Liver (tissue), 9 donors: Measurements from ENCODE around the gene NHSL2. TPM values are rescaled to one million over a fixed set of nuclear protein-coding genes. Genes with fewer than 3 reads are reported as not detected.

Experiments
- DNase-seq: peaks from one replicate; pipeline ENCODE4 v3.0.0-alpha.2; 2017; ENCODE audit warnings: low spot score
- H3K27ac ChIP-seq, 2 donors: one replicate each; pipeline ENCODE4 v1.7.0; 2013; ENCODE audit warnings: inconsistent platforms in 2 of 2, low read length in 2 of 2, control low read depth in 1 of 2, low read depth in 1 of 2, mild to moderate bottlenecking in 1 of 2
- H3K27me3 ChIP-seq, 4 donors: one replicate each; pipeline versions ENCODE4 v1.6.1 to v1.7.0; 2013; ENCODE audit warnings: low read length in 3 of 4, inconsistent platforms in 1 of 4, mild to moderate bottlenecking in 1 of 4, moderate library complexity in 1 of 4; ENCODE audit not compliant: control insufficient read depth in 4 of 4, insufficient read depth in 4 of 4
- H3K36me3 ChIP-seq, 4 donors: one replicate each; pipeline versions ENCODE4 v1.6.1 to v1.7.0; 2013; ENCODE audit warnings: low read length in 3 of 4, mild to moderate bottlenecking in 3 of 4, low read depth in 1 of 4, moderate library complexity in 1 of 4; ENCODE audit not compliant: control insufficient read depth in 4 of 4, insufficient read depth in 3 of 4
- H3K4me1 ChIP-seq, 4 donors: one replicate each; pipeline versions ENCODE4 v1.6.1 to v1.7.0; 2013; ENCODE audit warnings: low read length in 3 of 4, mild to moderate bottlenecking in 3 of 4, moderate library complexity in 1 of 4; ENCODE audit not compliant: control insufficient read depth in 4 of 4, insufficient read depth in 4 of 4
- H3K4me3 ChIP-seq, 3 donors: one replicate each; pipeline versions ENCODE4 v1.6.1 to v1.7.0; 2013; ENCODE audit warnings: low read length in 3 of 3, control low read depth in 1 of 3, low read depth in 1 of 3, mild to moderate bottlenecking in 1 of 3
- H3K9ac ChIP-seq, 2 donors: one replicate each; pipeline ENCODE4 v1.7.0; 2013; ENCODE audit warnings: low read length in 2 of 2, mild to moderate bottlenecking in 2 of 2, moderate library complexity in 2 of 2, control low read depth in 1 of 2, low read depth in 1 of 2
- H3K9me3 ChIP-seq, 4 donors: one replicate each; pipeline versions ENCODE4 v1.6.1 to v1.7.0; 2013; ENCODE audit warnings: low read length in 3 of 4; ENCODE audit not compliant: control insufficient read depth in 4 of 4
- FOXA2 ChIP-seq: IDR thresholded peaks from 2 replicates; pipeline ENCODE4 v1.6.1; 2016; ENCODE audit warnings: antibody characterized with exemption
- GABPA ChIP-seq, 2 donors: IDR thresholded peaks in 1 of 2; conservative IDR thresholded peaks in 1 of 2; 2 replicates each; pipeline ENCODE4 v1.6.1; 2016; ENCODE audit warnings: antibody characterized with exemption in 2 of 2, mild to moderate bottlenecking in 1 of 2, moderate library complexity in 1 of 2
- HNF4A ChIP-seq, 2 donors: conservative IDR thresholded peaks; 2 replicates each; pipeline ENCODE4 v1.6.1; 2016; ENCODE audit warnings: antibody characterized with exemption in 2 of 2, mild to moderate bottlenecking in 2 of 2
- JUND ChIP-seq, 2 donors: IDR thresholded peaks; 2 replicates each; pipeline ENCODE4 v1.6.1; 2016; ENCODE audit warnings: antibody characterized with exemption in 2 of 2
- NR2F2 ChIP-seq: IDR thresholded peaks from 2 replicates; pipeline ENCODE4 v1.6.1; 2016; ENCODE audit warnings: antibody characterized with exemption
- RAD21 ChIP-seq, 2 donors: IDR thresholded peaks; 2 replicates each; pipeline ENCODE4 v1.6.1; 2016; ENCODE audit warnings: antibody characterized with exemption in 2 of 2, mild to moderate bottlenecking in 2 of 2
- SP1 ChIP-seq: IDR thresholded peaks from 2 replicates; pipeline ENCODE4 v1.6.1; 2018; ENCODE audit warnings: antibody characterized with exemption, mild to moderate bottlenecking
- TAF1 ChIP-seq: conservative IDR thresholded peaks from 2 replicates; pipeline ENCODE4 v1.6.1; 2016; ENCODE audit warnings: antibody characterized with exemption, mild to moderate bottlenecking
- YY1 ChIP-seq: IDR thresholded peaks from 2 replicates; pipeline ENCODE4 v1.6.1; 2016; ENCODE audit warnings: antibody characterized with exemption, mild to moderate bottlenecking
- WGBS: extraction: QIAGEN DNeasy Blood & Tissue Kit; methylation state at CpG from one replicate; pipeline ENCODE4 v1.1.7; 2013; 5-methylcytosine and 5-hydroxymethylcytosine counted together
- polyA plus RNA-seq, 2 donors: library from polyadenylated mRNA; stranded (reverse) in 1 of 2; unstranded in 1 of 2; fragments of 200-250 nt in 1 of 2; fragments of >200 nt in 1 of 2; fragmentation: Nextera tagmentation in 1 of 2; extraction: Ambion mirVana in 1 of 2; gene quantifications; one replicate each; pipeline versions ENCODE4 v1.2.1 to v1.2.3, GENCODE V29; 2013 to 2015
- total RNA-seq, 2 donors: library from RNA; depleted of rRNA; stranded (reverse); fragments of >200 nt; gene quantifications; one replicate each; pipeline ENCODE4 v1.2.3, GENCODE V29; 2014
- TF ChIP-seq, protein P1 (sequence below): IDR thresholded peaks from 2 replicates; pipeline ENCODE4 v1.6.1; 2016; ENCODE audit warnings: antibody characterized with exemption, mild to moderate bottlenecking
- TF ChIP-seq, protein P2 (sequence below): fragments of 150-350 bp; IDR thresholded peaks from 2 replicates; pipeline ENCODE4 v1.5.1; 2017; ENCODE audit warnings: improper control_type of control experiment, low read depth, low read length; ENCODE audit not compliant: missing input control
- TF ChIP-seq, protein P3 (sequence below): IDR thresholded peaks from 2 replicates; pipeline ENCODE4 v1.6.1; 2016; ENCODE audit warnings: antibody characterized with exemption
- TF ChIP-seq, protein P4 (sequence below): IDR thresholded peaks from 2 replicates; pipeline ENCODE4 v1.6.1; 2016; ENCODE audit warnings: antibody characterized with exemption
- TF ChIP-seq, protein P5 (sequence below): IDR thresholded peaks from 2 replicates; pipeline ENCODE4 v1.6.1; 2016; ENCODE audit warnings: antibody characterized with exemption
- donor health status: healthy.
- donor health status: healthy.
- donor health status: healthy.
- donor health status: healthy.
- donor health status: healthy.

Gene NHSL2
- total and polyA plus RNA-seq, 4 donors = 0.45 to 1.3 (median 1.1) TPM

DNA sequence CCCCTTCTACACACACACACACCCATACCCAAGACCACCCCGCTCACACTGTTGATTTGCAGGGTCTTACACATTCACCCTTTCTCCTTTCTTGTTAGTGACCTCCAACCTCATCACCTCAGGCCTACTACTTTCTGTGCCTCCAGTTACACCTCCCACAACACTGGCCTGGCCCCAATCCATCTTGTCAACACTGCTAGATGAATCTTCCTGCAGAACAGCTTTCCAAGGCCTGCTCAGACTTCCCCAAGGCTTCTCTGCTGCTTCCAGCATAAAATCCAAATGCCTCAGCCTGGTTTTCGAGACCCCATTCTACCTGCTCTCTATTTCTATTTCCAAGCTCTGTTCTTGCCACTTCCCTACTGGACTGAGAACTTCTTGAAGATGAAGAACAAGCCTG lies 79.9 kb downstream of the NHSL2 start:
- peaks cover 0 to 3% (median 0%) of the 10 kb centered on the region in 4 donors for H3K9me3 ChIP-seq
- no peak overlapping the region for H3K4me3 ChIP-seq
- WGBS = 92% methylated on average over 2 of the region's 2 CpGs
- DNase-seq = no peak
- H3K36me3 ChIP-seq = no peaks in the 10 kb centered on the region
- H3K9ac ChIP-seq = no peak overlapping the region
- H3K27ac ChIP-seq = no peak overlapping the region
- TF ChIP-seq RAD21 (IDR thresholded peaks at IDR 0.05) (no peak), YY1 (no peak), GABPA (IDR thresholded peaks at IDR 0.05 in 1 of 2, conservative IDR thresholded peaks at IDR 0.05 in 1 of 2) (no peak), JUND (IDR thresholded peaks at IDR 0.05) (no peak), NR2F2 (no peak), HNF4A (conservative IDR thresholded peaks at IDR 0.05) (no peak), TAF1 (no peak)
- TF ChIP-seq, protein P1, sequence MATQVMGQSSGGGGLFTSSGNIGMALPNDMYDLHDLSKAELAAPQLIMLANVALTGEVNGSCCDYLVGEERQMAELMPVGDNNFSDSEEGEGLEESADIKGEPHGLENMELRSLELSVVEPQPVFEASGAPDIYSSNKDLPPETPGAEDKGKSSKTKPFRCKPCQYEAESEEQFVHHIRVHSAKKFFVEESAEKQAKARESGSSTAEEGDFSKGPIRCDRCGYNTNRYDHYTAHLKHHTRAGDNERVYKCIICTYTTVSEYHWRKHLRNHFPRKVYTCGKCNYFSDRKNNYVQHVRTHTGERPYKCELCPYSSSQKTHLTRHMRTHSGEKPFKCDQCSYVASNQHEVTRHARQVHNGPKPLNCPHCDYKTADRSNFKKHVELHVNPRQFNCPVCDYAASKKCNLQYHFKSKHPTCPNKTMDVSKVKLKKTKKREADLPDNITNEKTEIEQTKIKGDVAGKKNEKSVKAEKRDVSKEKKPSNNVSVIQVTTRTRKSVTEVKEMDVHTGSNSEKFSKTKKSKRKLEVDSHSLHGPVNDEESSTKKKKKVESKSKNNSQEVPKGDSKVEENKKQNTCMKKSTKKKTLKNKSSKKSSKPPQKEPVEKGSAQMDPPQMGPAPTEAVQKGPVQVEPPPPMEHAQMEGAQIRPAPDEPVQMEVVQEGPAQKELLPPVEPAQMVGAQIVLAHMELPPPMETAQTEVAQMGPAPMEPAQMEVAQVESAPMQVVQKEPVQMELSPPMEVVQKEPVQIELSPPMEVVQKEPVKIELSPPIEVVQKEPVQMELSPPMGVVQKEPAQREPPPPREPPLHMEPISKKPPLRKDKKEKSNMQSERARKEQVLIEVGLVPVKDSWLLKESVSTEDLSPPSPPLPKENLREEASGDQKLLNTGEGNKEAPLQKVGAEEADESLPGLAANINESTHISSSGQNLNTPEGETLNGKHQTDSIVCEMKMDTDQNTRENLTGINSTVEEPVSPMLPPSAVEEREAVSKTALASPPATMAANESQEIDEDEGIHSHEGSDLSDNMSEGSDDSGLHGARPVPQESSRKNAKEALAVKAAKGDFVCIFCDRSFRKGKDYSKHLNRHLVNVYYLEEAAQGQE = no peak
- TF ChIP-seq, protein P2, sequence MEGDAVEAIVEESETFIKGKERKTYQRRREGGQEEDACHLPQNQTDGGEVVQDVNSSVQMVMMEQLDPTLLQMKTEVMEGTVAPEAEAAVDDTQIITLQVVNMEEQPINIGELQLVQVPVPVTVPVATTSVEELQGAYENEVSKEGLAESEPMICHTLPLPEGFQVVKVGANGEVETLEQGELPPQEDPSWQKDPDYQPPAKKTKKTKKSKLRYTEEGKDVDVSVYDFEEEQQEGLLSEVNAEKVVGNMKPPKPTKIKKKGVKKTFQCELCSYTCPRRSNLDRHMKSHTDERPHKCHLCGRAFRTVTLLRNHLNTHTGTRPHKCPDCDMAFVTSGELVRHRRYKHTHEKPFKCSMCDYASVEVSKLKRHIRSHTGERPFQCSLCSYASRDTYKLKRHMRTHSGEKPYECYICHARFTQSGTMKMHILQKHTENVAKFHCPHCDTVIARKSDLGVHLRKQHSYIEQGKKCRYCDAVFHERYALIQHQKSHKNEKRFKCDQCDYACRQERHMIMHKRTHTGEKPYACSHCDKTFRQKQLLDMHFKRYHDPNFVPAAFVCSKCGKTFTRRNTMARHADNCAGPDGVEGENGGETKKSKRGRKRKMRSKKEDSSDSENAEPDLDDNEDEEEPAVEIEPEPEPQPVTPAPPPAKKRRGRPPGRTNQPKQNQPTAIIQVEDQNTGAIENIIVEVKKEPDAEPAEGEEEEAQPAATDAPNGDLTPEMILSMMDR = no peak
- TF ChIP-seq, protein P3, sequence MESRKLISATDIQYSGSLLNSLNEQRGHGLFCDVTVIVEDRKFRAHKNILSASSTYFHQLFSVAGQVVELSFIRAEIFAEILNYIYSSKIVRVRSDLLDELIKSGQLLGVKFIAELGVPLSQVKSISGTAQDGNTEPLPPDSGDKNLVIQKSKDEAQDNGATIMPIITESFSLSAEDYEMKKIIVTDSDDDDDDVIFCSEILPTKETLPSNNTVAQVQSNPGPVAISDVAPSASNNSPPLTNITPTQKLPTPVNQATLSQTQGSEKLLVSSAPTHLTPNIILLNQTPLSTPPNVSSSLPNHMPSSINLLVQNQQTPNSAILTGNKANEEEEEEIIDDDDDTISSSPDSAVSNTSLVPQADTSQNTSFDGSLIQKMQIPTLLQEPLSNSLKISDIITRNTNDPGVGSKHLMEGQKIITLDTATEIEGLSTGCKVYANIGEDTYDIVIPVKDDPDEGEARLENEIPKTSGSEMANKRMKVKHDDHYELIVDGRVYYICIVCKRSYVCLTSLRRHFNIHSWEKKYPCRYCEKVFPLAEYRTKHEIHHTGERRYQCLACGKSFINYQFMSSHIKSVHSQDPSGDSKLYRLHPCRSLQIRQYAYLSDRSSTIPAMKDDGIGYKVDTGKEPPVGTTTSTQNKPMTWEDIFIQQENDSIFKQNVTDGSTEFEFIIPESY = no peak
- TF ChIP-seq, protein P4, sequence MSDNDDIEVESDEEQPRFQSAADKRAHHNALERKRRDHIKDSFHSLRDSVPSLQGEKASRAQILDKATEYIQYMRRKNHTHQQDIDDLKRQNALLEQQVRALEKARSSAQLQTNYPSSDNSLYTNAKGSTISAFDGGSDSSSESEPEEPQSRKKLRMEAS = no peak
- TF ChIP-seq, protein P5, sequence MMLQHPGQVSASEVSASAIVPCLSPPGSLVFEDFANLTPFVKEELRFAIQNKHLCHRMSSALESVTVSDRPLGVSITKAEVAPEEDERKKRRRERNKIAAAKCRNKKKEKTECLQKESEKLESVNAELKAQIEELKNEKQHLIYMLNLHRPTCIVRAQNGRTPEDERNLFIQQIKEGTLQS = no peak
- no peaks in the 10 kb centered on the region for H3K4me1 ChIP-seq
- no peaks in the 10 kb centered on the region for H3K27me3 ChIP-seq

DNA sequence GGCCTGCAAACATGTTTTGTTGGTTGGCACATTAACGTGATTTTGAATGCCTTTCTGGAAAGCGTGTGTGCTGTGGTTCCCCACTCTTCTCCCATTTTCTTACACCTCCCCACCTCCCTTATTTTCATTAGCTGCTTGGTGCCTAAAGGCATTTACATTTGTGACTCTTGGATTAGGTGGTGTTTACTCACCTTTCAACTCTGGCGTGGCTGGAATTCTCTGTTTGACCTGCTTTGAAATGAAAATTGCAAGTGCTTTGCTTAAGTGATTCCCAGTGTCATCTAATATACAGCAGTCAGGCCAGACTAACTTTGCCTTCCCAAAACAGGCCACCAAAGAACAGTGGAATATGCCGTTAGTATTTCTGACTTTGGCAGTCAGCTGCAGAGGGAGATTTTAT lies 80.5 kb downstream of the NHSL2 start:
- TF ChIP-seq SP1 (no peak), RAD21 (IDR thresholded peaks at IDR 0.05) (no peak), FOXA2 (no peak)
- H3K27me3 ChIP-seq = no peaks in the 10 kb centered on the region
- 89% methylated on average over 4 of the region's 4 CpGs for WGBS
- DNase-seq = no peak
- H3K36me3 ChIP-seq = no peaks in the 10 kb centered on the region
- no peaks in the 10 kb centered on the region for H3K4me1 ChIP-seq
- no peak overlapping the region for H3K4me3 ChIP-seq
- H3K9ac ChIP-seq = no peak overlapping the region
- H3K9me3 ChIP-seq = peaks cover 0 to 3% (median 0%) of the 10 kb centered on the region in 4 donors
- no peak overlapping the region for H3K27ac ChIP-seq
